Measurements from ENCODE around the gene SSH3.

SSH3 gene

GRCh38 chr11:67286621-67287333 lies 16.6 kb upstream of the SSH3 start:
- no peak for ATAC-seq
- TF ChIP-seq ISL1 (CRISPR knock-in tag; IDR thresholded peaks at IDR 0.05) (no peak), TSHZ2 (CRISPR knock-in tag; IDR thresholded peaks at IDR 0.05) (no peak), ESRRG (CRISPR knock-in tag; IDR thresholded peaks at IDR 0.05) (no peak), SNAI2 (CRISPR knock-in tag; IDR thresholded peaks at IDR 0.05) (no peak), BACH2 (CRISPR knock-in tag; IDR thresholded peaks at IDR 0.05; ENCODE audit: borderline replicate concordance) (no peak), ARNTL (CRISPR knock-in tag; IDR thresholded peaks at IDR 0.05; ENCODE audit: borderline replicate concordance, low read depth) (no peak), CREB5 (CRISPR knock-in tag; IDR thresholded peaks at IDR 0.05; ENCODE audit: low read depth) (no peak), CSRNP3 (CRISPR knock-in tag; IDR thresholded peaks at IDR 0.05) (no peak), ZNF8 (CRISPR knock-in tag; IDR thresholded peaks at IDR 0.05) (no peak)

GRCh38 chr11:67287355-67288197 lies 15.8 kb upstream of the SSH3 start:
- TF ChIP-seq TCF4 (CRISPR knock-in tag; IDR thresholded peaks at IDR 0.05; ENCODE audit: borderline replicate concordance) (no peak), ARNTL (CRISPR knock-in tag; IDR thresholded peaks at IDR 0.05; ENCODE audit: borderline replicate concordance, low read depth) (no peak), ZFP3 (CRISPR knock-in tag; IDR thresholded peaks at IDR 0.05) (no peak), ZNF8 (CRISPR knock-in tag; IDR thresholded peaks at IDR 0.05) (no peak), PPARA (CRISPR knock-in tag; IDR thresholded peaks at IDR 0.05; ENCODE audit: borderline replicate concordance) (no peak), PATZ1 (CRISPR knock-in tag; IDR thresholded peaks at IDR 0.05; ENCODE audit: borderline replicate concordance) (no peak), ZC3H10 (CRISPR knock-in tag; IDR thresholded peaks at IDR 0.05) (no peak), ISL1 (CRISPR knock-in tag; IDR thresholded peaks at IDR 0.05) (no peak), CREB5 (CRISPR knock-in tag; IDR thresholded peaks at IDR 0.05; ENCODE audit: low read depth) (no peak), ZNF70 (CRISPR knock-in tag; IDR thresholded peaks at IDR 0.05) (no peak), POU6F1 (CRISPR knock-in tag; IDR thresholded peaks at IDR 0.05; ENCODE audit: borderline replicate concordance, low read depth) (no peak), SNAI2 (CRISPR knock-in tag; IDR thresholded peaks at IDR 0.05) (no peak), ZFP30 (CRISPR knock-in tag; IDR thresholded peaks at IDR 0.05) (no peak)
- ATAC-seq: no peak; the same call in 2 of the 3 replicates

GRCh38 chr11:67288198-67288451 lies 15.2 kb upstream of the SSH3 start:
- no peak for ATAC-seq
- TF ChIP-seq CSRNP3 (CRISPR knock-in tag; IDR thresholded peaks at IDR 0.05) (no peak), POU6F1 (CRISPR knock-in tag; IDR thresholded peaks at IDR 0.05; ENCODE audit: borderline replicate concordance, low read depth) (no peak), ZNF70 (CRISPR knock-in tag; IDR thresholded peaks at IDR 0.05) (no peak), OSR1 (CRISPR knock-in tag; IDR thresholded peaks at IDR 0.05) (no peak), PPARA (CRISPR knock-in tag; IDR thresholded peaks at IDR 0.05; ENCODE audit: borderline replicate concordance) (no peak), ARNTL (CRISPR knock-in tag; IDR thresholded peaks at IDR 0.05; ENCODE audit: borderline replicate concordance, low read depth) (no peak), ISL1 (CRISPR knock-in tag; IDR thresholded peaks at IDR 0.05) (no peak), ZFP3 (CRISPR knock-in tag; IDR thresholded peaks at IDR 0.05) (no peak), CSDC2 (CRISPR knock-in tag; IDR thresholded peaks at IDR 0.05) (no peak), ZNF565 (CRISPR knock-in tag; conservative IDR thresholded peaks at IDR 0.05; ENCODE audit: low read depth) (no peak), SNAI2 (CRISPR knock-in tag; IDR thresholded peaks at IDR 0.05) (no peak)
